Activated CD4-positive, CD25-positive, alpha-beta regulatory T cell (primary cell): Measurements from ENCODE around the gene TNFRSF14.
A peak's percentile ranks its signal among the peaks of the same experiment; 100 is the strongest.
"Not testable (repeated sequence)": the region's sequence is repeated elsewhere in the genome, so short reads cannot be mapped to it uniquely, and the experiment has no call there.

Experiments used
- DNase-seq, 4 experiments: peaks; one replicate each; lab custom pipeline; 2025; lab: John Stamatoyannopoulos, UW

The TNFRSF14 gene

DNA sequence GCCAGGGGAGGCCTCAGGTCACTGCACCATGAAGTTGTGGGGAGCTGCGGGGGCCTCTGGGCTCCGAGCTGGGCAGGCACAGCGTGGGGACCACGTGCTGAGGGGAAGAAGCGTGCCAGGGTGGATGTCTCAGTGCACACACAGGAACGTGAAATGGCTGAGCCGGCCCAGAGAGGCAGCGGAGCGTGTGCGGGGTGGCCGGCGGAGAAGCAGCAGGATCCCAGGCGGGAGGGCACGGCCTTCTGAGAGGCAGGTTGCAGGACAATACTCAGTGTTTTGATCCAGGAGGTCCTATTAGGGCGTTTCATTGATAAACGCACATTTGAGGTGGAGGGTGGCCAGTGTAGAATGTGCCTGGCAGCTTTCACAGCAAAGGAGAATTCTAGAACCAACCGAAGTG is 12.9 kb downstream of the TNFRSF14 start:
- DNase-seq = no peak

DNA sequence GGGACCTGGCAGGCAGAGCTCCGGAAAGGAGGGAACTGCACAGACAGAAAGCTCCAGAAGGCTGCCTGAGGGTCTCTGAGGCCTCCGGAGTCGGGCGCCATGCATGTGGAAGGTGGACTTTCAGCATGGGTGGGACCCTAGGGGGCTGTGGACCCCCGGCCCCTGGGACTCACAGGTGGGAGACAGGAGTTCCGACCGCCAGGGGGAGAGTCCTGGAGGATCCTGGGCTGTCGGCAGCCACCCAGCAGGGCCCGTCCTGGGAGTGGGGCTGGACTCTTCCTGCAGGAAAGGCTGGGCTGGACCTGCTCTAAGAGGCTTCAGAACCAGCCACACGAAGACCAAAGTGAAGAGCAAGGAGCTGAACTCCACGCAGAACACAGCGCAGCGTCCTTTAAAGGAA is 13.5 kb downstream of the TNFRSF14 start:
- DNase-seq = not testable (repeated sequence)

DNA sequence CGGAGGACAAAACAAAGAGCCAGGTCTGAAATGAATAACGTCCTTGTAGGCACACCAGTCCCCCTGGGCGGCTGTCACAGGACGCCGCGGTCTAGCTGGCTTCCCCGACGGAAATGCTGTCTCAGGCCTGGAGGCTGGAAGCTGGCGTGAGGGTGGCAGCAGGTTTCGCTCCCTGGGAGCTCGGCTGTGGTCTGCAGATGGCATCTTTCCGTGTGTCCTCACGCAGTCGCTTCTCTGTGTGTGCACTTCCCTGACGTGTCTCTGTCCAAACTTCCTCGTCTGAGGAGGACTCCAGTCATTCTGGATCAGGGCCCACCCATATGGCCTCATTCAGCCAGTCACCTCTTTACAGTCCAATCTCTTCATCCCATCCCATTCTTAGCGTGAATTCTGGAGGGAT is 14.2 kb downstream of the TNFRSF14 start:
- no peak for DNase-seq

DNA sequence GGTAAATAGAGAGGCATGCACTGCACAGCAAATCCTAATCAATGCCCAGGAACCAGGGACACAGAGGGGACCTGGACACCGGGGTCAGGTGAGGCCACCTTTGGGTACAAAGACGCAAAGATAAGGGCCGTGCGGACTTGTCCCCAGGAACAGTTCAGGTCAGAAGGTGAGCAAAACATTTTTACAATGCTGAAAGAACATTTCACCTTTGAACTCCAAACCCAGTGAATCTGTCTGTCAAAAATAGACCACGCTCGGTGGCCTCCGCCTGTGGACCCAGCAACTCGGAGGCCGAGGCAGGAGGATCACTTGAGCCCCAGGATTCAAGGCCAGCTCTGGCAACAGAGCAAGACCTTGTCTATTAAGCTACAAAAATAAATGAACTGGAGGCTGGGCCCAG is 15.2 kb downstream of the TNFRSF14 start:
- DNase-seq = no peak

DNA sequence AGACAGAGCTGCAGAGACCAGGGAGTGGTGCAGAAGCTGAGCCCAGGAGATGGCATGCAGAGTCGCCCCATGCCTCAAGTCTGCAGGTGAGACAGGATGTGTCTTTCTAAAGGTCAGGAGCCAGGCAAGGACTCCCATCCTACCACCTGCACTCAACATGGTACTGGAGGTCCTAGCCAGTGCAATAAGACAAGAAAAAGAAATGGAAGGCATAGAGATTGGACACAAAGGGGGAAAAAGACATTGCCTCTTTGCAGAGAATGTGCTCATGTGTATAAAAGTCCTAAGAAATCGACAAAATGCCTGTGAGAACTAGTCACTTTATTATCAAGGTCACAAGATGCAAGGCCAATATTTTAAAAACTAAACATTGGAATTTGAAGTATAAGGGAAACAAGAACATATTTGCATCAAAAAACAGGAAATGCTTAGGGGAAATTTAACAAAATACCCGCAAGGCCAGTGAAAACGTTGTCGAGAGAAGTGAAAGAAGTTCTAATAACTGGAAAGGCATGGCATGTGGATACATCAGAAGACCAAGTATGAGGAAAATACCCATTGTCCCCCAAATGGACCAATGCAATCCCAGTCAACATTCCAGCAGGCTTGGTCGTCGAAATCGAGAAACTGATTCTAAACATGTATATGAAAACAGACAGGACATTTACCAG is 17.2 kb downstream of the TNFRSF14 start:
- DNase-seq = no peak

DNA sequence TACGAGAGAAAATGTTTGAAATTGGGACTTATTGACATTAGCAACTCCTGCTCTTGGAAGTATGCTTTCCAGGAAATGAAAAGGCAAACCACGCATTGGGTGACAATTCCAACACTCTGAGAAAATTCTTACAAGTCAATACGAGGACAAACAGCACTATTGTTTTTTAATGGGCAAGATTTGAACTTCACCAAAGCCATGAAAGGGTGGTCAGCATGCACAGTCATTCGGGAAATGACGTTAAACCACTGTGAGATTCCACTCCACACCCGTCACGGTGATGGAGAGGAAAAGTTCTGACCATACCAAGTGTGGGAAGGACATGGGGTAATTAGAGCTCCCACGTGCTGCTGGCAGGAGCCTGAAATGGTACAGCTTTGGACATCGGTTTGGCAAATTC is 18.2 kb downstream of the TNFRSF14 start:
- no peak for DNase-seq

DNA sequence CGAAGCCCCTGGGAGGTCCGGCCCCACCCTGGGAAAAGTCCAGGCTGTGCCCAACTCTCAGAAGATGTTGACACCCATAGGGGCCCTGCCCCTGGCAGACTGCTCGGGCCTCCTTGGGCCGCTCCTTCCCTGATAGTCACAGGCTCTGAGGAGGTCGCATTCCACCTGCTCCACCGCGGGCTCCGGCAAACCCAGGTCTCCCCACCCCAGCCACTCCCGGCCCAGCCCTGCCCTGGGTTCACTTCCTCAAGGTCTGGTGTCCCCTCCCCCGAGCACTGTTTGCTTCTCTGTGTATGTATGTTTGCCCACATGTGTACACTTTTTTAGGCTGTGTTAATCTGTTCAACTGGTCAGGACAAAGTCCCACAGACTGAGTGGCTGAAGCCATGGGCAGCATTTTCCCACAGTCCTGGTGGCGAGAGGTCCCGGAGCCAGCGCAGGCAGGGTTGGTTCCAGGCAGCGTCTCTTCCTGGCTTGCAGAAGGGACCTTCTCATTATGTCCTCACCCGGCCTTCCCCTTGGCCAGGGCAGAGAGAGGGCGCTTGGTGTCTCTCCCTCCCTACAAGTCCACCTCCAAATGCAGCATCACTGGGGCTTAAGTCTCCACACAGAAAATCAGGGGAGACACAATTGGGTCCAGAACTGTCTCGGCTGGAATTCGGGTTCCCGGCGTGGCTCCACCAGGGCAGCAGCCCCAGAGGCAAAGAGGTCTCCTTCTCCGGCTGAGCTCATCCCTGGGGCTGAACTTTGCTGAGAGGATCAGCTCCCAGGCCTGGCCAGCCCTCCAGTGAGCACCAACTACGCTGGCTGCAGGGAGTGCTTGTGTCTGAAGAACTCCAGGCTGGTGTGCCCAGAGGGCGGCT is 19.9 kb downstream of the TNFRSF14 start:
- no peak for DNase-seq

DNA sequence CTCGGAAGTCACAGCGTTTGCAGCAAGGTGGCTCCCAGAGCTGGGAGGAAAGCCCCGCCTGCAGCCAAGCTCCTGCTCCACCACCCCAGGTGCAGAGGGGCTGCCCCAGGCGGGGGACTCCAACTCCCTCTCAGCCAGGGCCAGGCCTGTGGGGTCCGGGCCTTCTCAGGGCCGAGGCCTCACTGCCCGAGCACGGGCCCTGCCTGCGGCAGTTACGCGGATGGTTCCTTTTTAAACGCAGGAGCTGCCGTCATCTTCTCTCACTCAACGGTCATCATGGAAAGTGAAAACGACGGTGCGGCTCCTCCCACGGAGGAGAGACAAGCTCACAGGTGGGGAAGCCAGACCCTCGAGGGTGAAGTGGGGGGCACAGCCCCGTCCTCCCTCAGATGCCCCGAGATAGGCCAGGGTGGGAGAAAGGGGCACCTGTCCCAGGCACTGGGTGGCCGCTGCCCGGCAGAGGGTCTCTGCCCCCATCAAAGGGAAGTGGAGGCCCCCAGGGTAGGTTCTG is 21.4 kb downstream of the TNFRSF14 start:
- DNase-seq = peak in 1 of 4 experiments; percentile 28

DNA sequence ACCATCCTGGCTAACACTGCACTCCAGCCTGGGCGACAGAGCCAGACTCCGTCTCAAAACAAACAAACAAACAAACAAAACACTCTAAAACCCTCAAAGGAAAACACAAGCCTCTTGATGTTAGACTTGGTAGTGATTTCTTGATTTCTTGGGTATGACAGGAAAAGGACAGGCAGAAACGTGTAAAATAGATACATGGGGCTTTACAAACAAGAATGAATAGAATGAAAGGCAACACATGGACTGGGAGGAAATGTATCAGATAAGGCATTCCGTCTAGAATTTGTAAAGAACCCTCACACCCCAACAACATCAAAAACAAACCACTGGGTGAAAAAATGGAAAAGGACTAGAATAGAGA is 22.6 kb downstream of the TNFRSF14 start:
- DNase-seq = no peak

DNA sequence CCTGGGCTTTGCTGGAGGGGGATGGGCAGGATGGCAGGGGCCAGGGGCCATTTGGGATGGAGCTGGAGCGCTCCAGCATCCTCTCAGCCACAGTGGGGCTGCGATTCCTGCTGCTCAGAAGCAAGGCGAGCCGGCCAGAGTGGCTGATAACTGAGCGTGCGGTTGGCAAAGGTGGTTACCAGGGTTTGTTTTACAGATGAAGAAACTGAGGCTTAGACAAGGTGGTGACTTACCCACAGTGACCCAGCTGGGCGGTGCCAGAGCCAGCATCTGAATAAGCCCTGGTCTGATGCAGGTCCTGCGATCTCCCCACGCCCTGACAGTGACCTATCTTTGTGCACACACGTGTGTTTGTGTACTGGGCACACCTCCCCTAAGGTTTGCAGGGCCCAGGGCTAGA is 24.5 kb downstream of the TNFRSF14 start:
- DNase-seq = no peak

DNA sequence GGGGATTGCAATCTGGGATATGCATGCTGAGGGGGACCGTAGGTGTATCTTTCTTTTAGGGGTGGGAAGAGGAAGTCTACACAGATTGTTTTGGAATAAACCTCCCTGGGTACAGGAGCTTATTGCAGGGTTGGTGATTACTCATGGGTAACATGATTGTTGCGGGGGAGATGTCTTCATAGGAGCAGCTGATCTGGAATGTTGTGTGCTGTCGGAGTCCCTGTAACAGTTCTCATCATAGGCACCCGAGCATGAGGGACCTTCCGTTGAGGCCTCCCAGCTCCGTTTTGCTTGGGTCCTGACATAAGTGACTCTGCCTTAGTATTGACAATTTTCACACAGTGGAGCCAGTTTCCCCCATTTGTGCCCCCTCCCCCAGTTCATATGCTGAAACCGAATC is 26.2 kb downstream of the TNFRSF14 start:
- DNase-seq = no peak

DNA sequence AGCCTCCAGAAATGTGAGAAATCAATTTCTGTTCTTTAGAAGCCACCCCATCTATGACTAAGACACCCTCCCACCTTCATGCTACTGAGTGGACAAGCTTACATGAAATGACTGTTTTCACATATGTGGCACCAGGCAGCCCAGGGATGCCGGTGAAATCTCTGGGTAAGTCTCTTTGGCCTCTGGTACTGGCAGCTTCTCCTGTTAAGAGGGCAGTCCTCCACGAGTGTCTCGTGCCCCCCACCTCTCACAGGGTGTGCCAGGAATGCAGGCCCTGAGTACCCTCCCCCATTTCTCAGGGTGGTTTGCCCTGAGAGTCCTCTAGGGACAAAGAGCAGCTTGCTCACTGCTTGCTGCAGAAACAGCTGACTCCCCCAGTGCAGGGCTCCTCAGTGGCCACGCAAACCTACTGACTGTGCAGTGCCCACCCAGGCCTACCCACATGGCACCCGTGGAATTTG is 27.2 kb downstream of the TNFRSF14 start:
- no peak for DNase-seq

DNA sequence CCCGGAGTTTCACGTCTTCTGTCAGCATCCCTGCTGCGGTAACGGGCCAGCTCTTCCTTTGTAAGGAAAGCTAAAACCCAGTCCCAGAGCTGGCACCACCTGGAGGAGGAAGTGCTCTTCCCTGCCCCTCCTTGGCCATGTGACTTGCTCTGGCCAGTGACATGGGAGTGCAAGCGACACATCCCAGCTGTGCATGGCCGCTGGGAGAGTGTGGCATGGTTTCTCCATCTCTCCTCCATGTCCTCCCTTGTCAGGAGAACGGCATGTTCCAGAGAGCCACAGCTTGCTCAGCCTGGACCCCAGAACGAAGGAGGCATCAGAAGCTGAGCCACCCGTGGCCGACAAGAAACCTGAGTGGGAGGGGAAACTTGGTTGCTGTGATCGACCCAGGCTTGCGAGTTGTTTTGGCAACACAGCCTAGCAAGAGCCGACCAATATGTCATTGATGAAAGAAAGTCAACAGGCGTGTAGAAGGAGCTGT is 27.7 kb downstream of the TNFRSF14 start:
- DNase-seq = peak in 1 of 4 experiments; percentile 13

DNA sequence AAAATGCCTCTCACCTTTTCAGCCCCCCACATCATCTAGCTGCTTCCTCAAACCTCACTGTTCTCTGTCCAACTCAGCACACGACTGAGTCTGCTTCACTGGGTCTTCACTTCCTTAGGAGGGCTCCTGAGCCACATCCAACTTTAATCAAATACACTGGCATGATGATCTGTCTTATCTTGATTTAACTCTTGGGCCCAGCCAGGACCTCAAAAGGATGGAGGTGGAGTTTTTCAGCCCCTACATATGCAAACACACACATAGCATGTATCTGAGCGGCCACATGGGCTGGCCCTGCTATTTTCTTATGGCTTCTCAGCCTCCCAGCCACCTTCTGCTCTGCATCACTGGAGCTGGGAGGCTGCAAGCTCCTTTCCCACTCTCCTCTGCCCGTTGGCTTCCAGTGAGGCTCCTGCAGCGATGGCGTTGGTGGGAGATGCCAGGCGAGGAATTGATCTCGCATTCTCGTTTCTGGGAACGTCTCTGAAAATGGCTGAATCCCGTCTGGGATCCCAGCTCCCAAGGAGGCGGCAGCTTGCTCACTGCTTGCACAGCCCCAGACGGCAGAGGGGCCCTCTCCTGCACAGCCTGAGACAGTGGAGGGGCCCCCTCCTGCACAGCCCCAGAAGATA is 28.6 kb downstream of the TNFRSF14 start:
- no peak for DNase-seq

DNA sequence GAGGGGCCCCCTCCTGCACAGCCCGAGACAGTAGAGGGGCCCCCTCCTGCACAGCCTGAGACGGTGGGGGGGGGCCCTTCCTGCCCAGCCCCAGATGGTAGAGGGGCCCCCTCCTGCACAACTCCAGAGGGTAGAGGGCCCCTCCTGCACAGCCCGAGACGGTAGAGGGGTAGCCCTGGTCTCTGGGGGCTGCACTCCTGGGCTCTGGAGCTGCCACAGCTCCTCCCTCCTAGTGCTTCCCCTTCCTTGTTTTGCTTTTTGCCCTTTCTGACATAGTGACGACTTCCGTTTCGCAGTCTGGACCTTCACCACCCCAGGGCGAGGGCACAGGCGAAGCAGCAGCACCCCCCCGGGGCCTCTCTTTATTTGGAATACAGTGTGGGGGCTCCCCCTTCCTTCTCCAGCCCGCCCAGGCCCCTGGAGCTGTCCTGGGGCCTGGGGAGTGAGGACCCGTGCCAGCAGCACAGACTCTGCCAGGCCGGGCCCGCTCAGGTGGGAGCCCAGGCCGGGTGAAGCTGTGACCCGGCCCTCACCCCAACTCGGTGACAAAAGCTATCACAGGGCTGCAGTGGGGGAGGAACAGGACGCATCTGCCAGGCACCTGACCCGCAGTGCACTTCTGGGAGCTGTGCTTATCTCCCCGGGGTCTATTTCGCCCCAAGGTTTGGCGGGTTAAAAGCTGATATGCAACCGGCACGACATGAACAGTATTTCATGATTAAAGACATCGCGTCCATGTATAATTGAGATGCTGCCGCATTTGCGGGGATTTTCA is 29.3 kb downstream of the TNFRSF14 start:
- DNase-seq = peak in 3 of 4 experiments; percentile 54 to 55 (median 55)

DNA sequence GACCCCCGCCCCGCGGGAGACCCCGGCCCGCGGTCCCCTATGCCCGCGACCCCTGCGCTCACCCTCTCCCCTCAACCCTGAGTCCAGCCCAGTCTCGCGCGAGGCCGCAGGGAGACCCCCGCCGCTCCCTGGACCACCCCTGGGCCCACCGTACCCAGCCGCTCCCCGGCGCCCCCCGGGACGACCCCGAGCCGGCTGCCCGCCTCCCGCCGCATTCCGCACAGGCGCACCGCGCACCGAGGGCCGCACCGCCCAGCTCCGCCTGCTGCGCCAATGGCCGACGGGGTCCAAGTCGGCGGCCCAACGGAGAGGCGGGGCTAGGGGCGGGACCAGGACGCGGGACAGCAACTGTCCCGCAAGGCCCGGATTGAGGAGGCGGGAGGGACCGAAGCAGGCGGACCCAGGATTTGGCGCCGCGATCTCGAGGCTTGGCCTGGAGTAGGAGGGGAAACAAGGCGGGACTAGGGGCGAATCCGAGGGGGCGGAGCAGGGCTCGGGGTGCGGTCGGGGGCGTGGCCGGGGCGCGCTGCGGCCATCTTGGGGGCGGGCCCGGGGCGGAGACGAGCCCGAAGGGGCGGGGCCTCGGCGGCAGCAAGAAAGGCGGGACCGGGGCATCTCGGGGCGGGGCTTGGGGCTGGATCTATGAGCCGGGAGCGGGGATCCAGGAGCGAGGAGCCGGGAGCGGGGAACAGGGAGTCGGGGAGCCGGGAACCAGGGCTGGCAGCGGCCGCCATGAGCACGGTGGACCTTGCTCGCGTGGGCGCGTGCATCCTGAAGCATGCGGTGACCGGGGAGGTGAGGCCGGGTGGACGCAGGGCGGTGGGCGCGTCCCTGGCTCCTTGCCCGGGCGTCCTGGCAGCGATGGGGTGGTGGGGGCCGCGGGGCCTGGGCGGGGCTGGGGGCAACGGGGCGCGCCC is 30.2 kb downstream of the TNFRSF14 start, which contains the start of gene PRXL2B:
Gene PRXL2B (plus strand): TSS at position 624 of the 917 bp plus-strand sequence. CDS start 109 bp downstream, at position 733.
- DNase-seq = peak; percentile 96 to 99 (median 96)

DNA sequence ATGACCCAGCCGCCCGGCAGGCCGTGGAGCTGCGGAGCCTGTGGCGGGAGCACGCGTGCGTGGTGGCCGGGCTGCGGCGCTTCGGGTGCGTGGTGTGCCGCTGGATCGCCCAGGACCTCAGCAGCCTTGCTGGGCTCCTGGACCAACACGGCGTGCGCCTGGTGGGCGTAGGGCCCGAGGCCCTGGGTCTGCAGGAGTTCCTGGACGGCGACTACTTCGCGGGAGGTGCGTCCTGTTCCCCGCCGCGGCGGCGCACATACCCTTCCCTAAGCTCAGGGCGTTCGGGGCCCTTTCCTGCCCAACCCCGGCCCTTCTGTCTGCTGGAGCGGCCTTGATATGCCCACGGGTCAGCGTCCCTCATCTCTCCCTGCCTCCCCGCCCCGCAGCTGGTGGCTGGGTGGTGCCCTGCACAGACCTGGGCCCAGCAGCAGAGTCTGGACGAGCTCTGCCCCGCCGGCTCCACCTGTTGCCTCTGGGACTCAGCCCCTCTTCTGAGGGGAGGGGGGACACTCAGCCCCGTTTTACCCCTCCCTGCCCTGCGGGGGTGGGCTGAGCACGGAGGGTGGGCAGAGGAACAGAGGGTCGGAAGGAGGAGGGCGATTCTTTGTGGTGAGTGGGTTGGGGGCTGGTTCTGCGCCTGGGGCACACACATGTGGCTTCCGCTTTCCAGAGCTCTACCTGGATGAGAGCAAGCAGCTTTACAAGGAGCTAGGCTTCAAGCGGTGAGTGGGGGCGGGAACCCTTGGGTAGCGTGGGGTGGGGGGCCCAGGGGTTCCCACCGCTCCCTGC is 31.1 kb downstream of the TNFRSF14 start:
- DNase-seq = peak in 1 of 4 experiments; percentile 28

DNA sequence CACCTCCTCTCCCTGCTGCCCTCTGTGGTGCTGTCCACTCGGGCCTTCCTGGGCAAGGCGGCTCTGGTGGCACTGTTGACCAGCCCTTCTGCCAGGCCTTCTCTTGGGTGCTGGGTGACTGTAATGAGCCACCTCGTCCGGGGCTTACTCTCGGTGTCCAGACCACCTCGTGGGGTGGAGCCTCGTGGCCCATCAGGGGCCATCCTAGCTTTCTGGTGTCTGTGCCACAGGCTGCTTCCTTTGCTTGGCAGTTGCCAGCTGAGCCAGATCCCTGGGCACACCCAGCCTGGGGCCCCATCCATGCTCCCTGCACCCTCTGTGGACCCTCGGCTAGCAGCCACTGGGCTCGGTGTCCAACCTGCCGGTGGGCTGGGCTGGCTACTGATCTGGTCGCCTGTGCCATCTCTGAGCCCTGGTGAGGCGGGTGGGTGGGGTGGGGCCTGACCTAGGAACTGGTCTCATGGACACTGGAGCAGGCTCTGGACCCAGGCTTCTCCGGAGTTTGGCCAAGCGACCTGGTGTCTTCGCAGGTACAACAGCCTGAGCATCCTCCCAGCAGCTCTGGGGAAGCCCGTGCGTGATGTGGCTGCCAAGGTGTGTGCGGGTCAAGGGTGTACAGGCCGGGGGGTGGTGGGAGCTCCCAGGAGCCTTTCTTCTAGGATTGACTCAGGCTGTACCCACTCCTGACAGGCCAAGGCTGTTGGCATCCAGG is 31.8 kb downstream of the TNFRSF14 start:
- no peak for DNase-seq
